Astrocyte (in vitro differentiated cells and primary cell): Measurements from ENCODE around the gene ASH1L. TPM values are rescaled to one million over a fixed set of nuclear protein-coding genes. Genes with fewer than 3 reads are reported as not detected.
"Not testable (repeated sequence)": the region's sequence is repeated elsewhere in the genome, so short reads cannot be mapped to it uniquely, and the experiment has no call there.

Experiments
- DNase-seq: peaks from one replicate; pipeline ENCODE4 v3.0.0-alpha.2; 2010; ENCODE audit warnings: low read depth
- FAIRE-seq: peaks from 2 replicates; lab custom pipeline; 2011; peaks lifted over from hg19 to GRCh38; lab: Jason Lieb, UNC
- H2AFZ ChIP-seq: 2 replicates; pipeline ENCODE4 v1.6.0; 2012; ENCODE audit warnings: low read depth, low read length, inconsistent platforms
- H3K27ac ChIP-seq: 2 replicates; pipeline ENCODE4 v1.5.1; 2011; ENCODE audit warnings: low read depth, low read length, inconsistent platforms
- H3K27me3 ChIP-seq: 2 replicates; pipeline ENCODE4 v1.6.0; 2011; ENCODE audit warnings: low read length, inconsistent platforms; ENCODE audit not compliant: insufficient read depth
- H3K36me3 ChIP-seq: 2 replicates; pipeline ENCODE4 v1.5.1; 2011; ENCODE audit warnings: low read length, inconsistent platforms; ENCODE audit not compliant: insufficient read depth
- H3K4me1 ChIP-seq: 2 replicates; pipeline ENCODE4 v1.5.1; 2011; ENCODE audit warnings: low read length, inconsistent platforms; ENCODE audit not compliant: insufficient read depth
- H3K4me2 ChIP-seq: 2 replicates; pipeline ENCODE4 v1.6.0; 2012; ENCODE audit warnings: low read length, inconsistent platforms
- H3K4me3 ChIP-seq: 2 replicates; pipeline ENCODE4 v1.5.1; 2011; ENCODE audit warnings: low read depth, mild to moderate bottlenecking, low read length, inconsistent platforms; ENCODE audit not compliant: insufficient read depth
- H3K79me2 ChIP-seq: 2 replicates; pipeline ENCODE4 v1.6.0; 2012; ENCODE audit warnings: mild to moderate bottlenecking, low read length, inconsistent platforms; ENCODE audit not compliant: insufficient read depth
- H3K9ac ChIP-seq: 2 replicates; pipeline ENCODE4 v1.6.0; 2012; ENCODE audit warnings: mild to moderate bottlenecking, low read length, inconsistent platforms
- H3K9me3 ChIP-seq: 2 replicates; pipeline ENCODE4 v1.5.1; 2012; ENCODE audit warnings: low read depth, mild to moderate bottlenecking, low read length, inconsistent platforms; ENCODE audit not compliant: insufficient read depth
- H4K20me1 ChIP-seq: 2 replicates; pipeline ENCODE4 v1.6.0; 2012; ENCODE audit warnings: low read length, inconsistent platforms; ENCODE audit not compliant: insufficient read depth
- H3K27ac Mint-ChIP-seq: one replicate; pipeline ENCODE4 v1.8.0; 2021; ENCODE audit warnings: mild to moderate bottlenecking, mixed read lengths; ENCODE audit not compliant: unreplicated experiment
- H3K27me3 Mint-ChIP-seq: one replicate; pipeline ENCODE4 v1.8.0; 2021; ENCODE audit warnings: low read depth, mixed read lengths; ENCODE audit not compliant: unreplicated experiment
- H3K36me3 Mint-ChIP-seq: one replicate; pipeline ENCODE4 v1.8.0; 2021; ENCODE audit warnings: low read depth, mixed read lengths; ENCODE audit not compliant: unreplicated experiment
- H3K4me1 Mint-ChIP-seq: one replicate; pipeline ENCODE4 v1.8.0; 2021; ENCODE audit warnings: low read depth, mixed read lengths; ENCODE audit not compliant: unreplicated experiment
- H3K4me3 Mint-ChIP-seq: one replicate; pipeline ENCODE4 v1.8.0; 2021; ENCODE audit warnings: mild to moderate bottlenecking, moderate library complexity, mixed read lengths; ENCODE audit not compliant: unreplicated experiment
- H3K9me3 Mint-ChIP-seq: one replicate; pipeline ENCODE4 v1.8.0; 2021; ENCODE audit warnings: mild to moderate bottlenecking, mixed read lengths; ENCODE audit not compliant: unreplicated experiment
- CTCF ChIP-seq: IDR thresholded peaks from 2 replicates; pipeline ENCODE4 v1.5.1; 2011; ENCODE audit warnings: low read depth, mild to moderate bottlenecking, inconsistent platforms, low read length, moderate library complexity; ENCODE audit not compliant: insufficient read depth
- EZH2 ChIP-seq: IDR thresholded peaks from 2 replicates; pipeline ENCODE4 v1.6.1; 2012; ENCODE audit warnings: mild to moderate bottlenecking, low read length, inconsistent platforms; ENCODE audit not compliant: insufficient read depth
- total RNA-seq: library from RNA; stranded (reverse); gene quantifications from 2 replicates; pipeline ENCODE4 v1.2.1, GENCODE V29; 2021

Gene ASH1L
- total RNA-seq, 1 donor from 2014 or later = 31.1 TPM

DNA sequence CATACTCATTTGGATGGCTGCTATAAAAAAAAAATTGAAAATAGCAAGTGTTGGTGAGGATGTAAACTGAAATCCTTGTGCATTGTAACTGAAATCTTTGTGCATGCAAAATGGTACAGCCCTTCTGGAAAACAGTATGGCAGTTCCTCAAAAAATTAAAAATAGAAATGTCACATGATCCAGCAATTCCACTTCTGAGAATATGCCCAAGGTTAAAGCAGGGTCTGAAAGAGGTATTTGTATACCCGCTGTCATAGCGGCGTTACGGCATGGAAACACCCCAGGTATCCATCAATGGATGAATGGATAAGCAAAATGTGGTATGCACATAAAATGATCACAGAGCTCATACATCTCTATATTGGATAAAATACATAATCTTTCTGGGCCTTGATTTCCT, 125.2 kb downstream of the ASH1L start:
- H3K27ac Mint-ChIP-seq = no peak overlapping the region
- Histone ChIP-seq H3K79me2 (no peaks in the 10 kb centered on the region), H3K36me3 (peaks cover 12% of the 10 kb centered on the region), H3K4me3 (no peak overlapping the region), H4K20me1 (peaks cover 17% of the 10 kb centered on the region), H3K27me3 (no peaks in the 10 kb centered on the region), H3K4me2 (no peak overlapping the region), H2AFZ (no peak overlapping the region), H3K9ac (no peak overlapping the region), H3K4me1 (no peaks in the 10 kb centered on the region), H3K27ac (no peak overlapping the region), H3K9me3 (no peaks in the 10 kb centered on the region)
- DNase-seq (no peak), FAIRE-seq (no peak)
- H3K4me3 Mint-ChIP-seq = no peak overlapping the region
- H3K36me3 Mint-ChIP-seq = peaks cover 7% of the 10 kb centered on the region
- H3K4me1 Mint-ChIP-seq = peaks cover 14% of the 10 kb centered on the region
- no peaks in the 10 kb centered on the region for H3K27me3 Mint-ChIP-seq
- H3K9me3 Mint-ChIP-seq = no peaks in the 10 kb centered on the region
- no peak for TF ChIP-seq CTCF
- TF ChIP-seq EZH2 = no peak

DNA sequence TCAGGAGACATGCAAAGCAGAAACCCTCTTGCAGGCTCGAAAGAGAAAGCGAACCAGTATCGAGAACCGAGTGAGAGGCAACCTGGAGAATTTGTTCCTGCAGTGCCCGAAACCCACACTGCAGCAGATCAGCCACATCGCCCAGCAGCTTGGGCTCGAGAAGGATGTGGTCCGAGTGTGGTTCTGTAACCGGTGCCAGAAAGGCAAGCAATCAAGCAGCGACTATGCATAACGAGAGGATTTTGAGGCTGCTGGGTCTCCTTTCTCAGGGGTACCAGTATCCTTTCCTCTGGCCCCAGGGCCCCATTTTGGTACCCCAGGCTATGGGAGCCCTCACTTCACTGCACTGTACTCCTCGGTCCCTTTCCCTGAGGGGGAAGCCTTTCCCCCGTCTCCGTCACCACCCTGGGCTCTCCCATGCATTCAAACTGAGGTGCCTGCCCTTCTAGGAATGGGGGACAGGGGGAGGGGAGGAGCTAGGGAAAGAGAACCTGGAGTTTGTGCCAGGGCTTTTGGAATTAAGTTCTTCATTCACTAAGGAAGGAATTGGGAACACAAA, 128.7 kb downstream of the ASH1L start:
- not testable (repeated sequence) for H3K27me3 Mint-ChIP-seq, H3K27ac ChIP-seq, H3K4me2 ChIP-seq, H3K27me3 ChIP-seq, H3K27ac Mint-ChIP-seq, H3K4me3 Mint-ChIP-seq, H3K9me3 ChIP-seq, H2AFZ ChIP-seq, H3K9ac ChIP-seq, H3K4me3 ChIP-seq, H3K4me1 Mint-ChIP-seq, FAIRE-seq, H3K4me1 ChIP-seq, H3K9me3 Mint-ChIP-seq, H4K20me1 ChIP-seq, DNase-seq
- H3K79me2 ChIP-seq = peaks cover 14% of the 10 kb centered on the region
- H3K36me3 Mint-ChIP-seq = peaks cover 11% of the 10 kb centered on the region
- H3K36me3 ChIP-seq = peaks cover 12% of the 10 kb centered on the region

- not testable (repeated sequence) for H3K4me3 ChIP-seq, H3K4me1 Mint-ChIP-seq, H3K36me3 ChIP-seq, H3K9me3 Mint-ChIP-seq, H3K4me2 ChIP-seq, DNase-seq, H3K9me3 ChIP-seq, H3K27ac ChIP-seq, FAIRE-seq, H3K27me3 Mint-ChIP-seq, H3K27ac Mint-ChIP-seq, H3K9ac ChIP-seq, H2AFZ ChIP-seq, H4K20me1 ChIP-seq, H3K4me1 ChIP-seq, H3K27me3 ChIP-seq, H3K4me3 Mint-ChIP-seq
- peaks cover 14% of the 10 kb centered on the region for H3K79me2 ChIP-seq
- H3K36me3 Mint-ChIP-seq = peaks cover 14% of the 10 kb centered on the region
These were observed 129.3 kb downstream of the ASH1L start for GRCh38 chr1:155433128-155433830.
